Suppressor macrophage treated with lipopolysaccharide for 4 hours (primary cell): ENCODE results near the gene PRKN.
"Not testable (repeated sequence)": the region's sequence is repeated elsewhere in the genome, so short reads cannot be mapped to it uniquely, and the experiment has no call there.

ENCODE experiments used
- DNase-seq: peaks from one replicate; pipeline ENCODE4 v3.0.0-alpha.2; 2020

Gene PRKN

DNA sequence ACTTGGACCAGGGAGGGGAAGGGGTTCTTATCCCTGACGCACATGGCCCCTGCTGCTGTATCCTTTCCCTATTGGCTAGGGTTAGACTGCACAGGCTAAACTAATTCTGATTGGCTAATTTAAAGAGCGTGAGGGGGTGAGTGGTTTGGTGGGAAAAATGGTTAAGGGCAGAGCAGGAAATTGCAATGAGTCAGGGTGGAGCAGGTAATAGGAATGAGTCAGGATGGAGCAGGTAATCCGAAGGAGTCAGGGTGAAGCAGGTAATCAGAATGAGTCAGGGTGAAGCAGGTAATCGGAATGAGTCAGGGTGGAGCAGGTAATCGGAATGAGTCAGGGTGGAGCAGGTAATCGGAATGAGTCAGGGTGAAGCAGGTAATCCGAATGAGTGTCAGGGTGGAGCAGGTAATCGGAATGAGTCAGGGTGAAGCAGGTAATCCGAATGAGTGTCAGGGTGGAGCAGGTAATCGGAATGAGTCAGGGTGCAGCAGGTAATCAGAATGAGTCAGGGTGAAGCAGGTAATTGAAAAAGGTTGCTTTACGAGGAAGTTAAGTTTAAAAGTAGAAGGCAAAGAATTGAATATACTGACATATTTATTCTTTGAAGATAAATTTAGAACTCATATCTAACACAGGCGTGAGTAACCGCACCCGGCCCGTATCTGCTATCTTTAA lies 1412.2 kb downstream of the PRKN start:
- not testable (repeated sequence) for DNase-seq

DNA sequence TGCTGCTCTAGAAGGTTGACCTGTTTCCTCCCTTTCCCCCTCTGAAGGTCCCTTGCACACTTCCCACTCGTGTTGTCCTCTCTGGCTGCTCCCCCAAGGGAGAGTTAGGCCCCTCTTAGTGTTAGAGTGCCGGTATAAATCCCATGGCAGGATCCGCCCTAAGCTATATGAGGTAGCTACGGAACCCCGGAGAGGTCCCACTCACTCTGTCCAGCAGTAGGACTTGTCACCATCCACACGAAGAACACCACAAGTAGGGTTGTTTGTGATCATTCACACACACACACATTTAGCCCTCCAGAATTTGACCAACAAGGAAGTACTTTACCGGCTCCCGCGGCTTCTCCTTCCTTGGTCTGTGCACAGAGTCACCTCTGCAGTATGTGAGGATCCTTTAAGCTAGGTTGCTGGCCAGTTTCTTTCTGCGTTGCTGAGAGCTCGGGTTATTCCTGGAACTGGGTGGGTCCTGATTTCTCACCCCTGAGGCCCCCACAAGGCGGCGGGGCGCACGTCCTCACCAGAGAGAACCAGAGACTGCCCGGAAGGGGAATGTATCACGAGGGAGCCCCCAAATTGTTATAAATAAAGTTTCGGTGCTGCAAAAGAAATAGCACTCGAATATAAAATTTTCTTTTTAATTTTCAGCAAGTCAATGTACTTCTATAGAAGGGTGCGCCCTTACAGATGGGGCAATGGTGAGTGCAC lies 1412.9 kb downstream of the PRKN start:
- DNase-seq = not testable (repeated sequence)

DNA sequence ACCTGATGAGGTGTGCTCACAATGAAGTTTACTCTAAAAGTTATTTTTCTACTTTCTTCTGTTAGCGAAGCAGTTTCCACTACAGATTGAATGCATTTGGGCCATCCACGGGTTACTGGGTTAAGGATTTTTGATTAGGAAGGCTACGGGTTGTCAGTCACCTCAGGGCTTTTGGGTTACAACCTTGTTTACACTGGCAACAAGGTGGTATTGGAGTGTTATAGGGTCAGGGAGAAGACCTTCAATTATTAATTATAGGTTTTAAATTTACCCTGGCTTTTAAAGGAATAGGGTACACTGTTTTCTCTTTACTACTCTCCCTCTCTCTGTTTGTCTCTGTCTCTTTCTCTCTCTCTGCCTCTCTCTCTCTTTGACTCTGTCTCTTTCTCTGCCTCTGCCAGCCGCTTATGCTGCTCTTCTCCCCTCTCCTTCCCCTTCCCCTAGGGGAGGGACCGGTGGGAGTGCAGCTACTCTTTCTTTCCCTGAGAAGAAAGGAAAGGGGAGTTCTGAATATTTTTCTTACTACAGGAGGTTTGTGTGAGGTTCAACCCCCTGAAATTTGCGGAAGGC lies 1413.5 kb downstream of the PRKN start:
- no peak for DNase-seq

DNA sequence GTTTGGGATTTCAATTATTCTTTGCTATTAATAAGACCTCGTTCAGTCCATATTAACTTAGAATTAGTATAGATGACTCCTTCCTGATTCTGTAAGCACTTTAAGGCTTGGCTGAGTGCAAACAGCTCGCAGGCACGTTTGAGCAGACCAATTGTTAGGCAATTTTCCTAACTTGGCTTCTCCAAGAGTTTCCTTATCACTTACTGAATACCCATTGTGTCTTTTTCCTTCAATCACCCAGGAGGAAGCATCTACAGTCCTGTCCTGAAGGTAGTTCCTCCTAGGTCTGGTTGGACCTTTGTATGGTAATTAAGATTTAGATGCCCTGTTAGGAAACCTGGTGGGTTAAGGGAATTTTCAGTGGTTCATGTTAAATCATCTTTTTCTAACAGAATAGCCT lies 1414.1 kb downstream of the PRKN start:
- not testable (repeated sequence) for DNase-seq

DNA sequence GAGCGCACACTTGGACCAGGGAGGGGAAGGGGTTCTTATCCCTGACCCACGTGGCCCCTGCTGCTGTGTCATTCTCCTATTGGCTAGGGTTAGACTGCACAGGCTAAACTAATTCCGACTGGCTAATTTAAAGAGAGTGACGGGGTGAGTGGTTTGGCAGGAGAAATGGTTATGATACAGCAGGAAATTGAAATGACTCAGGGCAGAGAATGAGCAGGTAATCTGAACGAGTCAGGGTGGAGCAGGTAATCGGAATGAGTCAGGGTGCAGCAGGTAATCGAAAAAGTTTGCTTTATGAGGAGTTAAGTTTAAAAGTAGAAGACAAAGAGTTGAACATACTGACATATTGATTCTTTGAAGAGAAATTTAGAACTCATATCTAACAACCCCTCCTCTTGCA lies 1417.8 kb downstream of the PRKN start:
- DNase-seq = not testable (repeated sequence)

DNA sequence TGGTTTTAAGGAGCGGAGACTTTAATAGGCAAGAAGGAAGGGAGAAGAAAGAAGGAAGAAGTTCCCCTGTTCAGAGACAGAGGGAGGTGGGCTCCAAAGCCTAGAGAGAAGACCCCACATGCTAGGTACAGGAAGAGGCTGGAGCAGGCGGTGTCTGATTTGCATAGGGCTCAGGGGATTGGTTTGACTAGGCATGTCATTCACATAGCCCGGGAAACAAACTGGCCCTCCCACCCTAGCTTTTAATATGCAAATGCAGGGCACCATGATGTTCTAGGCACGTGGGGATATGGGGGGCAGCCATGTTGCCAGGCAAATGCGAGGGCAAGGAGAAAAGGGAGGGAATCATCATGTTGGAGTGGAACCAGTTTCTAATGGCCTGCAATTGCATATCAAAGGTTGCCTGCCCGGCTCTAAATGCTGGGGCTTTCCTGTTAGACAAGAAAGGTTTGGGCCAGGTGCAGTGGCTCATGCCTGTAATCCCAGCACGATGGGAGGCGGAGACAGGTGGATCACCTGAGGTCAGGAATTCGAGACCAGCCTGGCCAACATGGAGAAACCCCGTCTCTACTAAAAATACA lies 1419.4 kb downstream of the PRKN start:
- no peak for DNase-seq

DNA sequence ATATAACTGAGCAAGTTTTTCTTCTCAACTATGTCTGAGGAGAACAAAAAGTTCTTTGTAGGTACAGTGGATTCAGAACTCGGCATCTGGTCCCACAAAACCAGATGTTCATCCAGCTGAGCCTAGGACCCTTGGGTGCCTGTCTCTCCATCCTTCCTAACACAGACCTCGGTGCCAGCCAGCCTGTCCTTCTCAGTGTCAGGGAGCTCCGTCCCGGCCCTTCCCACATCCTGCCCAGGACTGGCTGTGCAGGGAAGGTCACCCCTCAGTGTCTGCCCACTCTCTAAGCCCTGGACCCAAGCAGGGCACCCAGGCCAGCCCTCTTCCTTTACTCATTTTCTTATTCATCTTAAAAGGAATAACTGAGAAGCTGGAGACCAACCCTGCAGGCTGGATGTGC lies 1421.7 kb downstream of the PRKN start:
- no peak for DNase-seq

DNA sequence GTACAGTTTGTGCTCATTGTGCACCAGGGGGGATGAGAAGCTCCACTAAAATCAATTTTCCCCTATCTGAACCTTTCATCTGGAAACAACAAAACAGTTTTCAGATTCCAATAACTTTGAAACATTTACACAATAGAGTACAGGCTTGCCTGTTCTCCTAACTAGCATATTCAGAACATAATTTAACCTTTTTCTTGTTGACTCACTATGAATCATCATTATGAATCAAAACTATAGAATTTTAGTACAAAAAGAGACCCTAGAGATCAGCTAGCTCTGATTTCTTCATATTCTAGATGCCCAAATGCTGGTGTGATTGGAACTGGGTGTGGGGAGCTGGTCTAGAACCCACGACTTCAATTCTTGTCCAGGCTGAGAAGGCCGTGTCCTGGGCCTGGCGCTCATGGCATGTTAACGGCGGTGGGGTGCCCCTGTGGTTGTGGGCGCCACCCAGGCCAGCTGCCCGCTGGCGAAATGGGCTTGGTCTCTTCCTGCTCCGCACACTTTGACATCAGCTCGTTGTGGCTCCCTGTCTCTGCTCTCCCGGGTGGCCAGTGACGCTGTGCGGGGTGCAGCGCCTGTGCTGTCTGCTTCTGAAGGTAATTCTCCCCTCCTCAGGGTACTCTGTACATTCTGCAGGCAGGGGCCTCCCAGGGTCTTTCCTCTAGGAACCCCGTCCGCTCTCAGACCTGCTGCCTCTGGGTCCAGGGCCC lies 1423.8 kb downstream of the PRKN start:
- DNase-seq = no peak

DNA sequence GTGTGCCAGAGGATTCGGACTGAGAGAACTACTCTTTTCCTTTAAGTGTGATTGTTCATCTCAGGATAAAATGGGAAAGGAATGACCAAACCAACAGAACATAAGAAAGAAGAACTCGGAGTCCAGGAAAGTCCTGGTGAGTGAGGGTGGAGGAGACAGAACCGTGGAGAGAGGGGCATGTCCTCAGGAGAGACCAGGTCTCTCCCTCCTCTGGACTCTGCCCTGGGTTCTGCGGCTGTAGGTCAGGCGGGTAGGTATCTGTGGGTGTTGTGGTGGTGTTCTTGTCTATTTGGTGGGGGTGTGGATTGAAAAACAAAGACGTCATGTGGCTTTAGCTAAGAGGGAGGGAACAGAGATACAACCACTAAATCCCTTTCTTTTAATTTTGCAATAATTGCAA lies 1424.6 kb downstream of the PRKN start:
- DNase-seq = no peak

DNA sequence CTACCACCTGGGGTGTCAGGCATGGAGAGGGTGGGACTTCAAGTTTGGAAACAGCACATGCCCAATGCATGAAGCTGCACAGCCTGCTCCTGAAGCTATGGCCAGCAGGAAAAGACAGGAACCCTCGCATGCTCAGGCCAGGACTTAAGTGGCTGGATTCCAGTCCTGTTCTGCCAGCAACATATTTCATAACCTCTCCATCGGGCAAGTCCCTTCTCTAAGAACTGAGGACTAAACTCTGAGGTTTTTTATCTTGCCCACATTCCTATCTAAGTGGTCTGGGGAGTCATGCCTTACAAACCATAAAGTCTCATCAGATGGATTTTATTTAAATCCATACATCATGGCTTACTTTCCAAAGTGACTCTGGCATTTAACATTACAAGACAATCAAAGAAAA lies 1426.2 kb downstream of the PRKN start:
- no peak for DNase-seq

DNA sequence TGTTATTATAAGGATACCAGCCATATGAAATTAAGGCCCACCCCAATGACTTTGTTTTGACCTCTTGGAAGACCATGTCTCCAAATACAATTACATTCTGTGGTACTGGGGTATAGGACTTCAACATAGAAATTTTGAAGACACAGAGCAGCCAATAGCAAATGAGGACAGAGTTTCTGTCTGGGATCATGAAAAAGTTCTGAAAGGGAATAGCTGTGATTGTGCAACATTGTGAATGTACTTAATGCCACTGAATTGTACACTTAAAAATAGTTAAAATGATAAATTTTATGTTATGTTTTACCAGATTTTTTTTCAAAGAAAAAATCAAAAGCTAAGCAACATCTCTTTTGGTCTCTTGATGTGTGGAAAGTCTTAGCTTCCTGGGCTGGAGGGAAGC lies 1426.7 kb downstream of the PRKN start:
- DNase-seq = no peak

DNA sequence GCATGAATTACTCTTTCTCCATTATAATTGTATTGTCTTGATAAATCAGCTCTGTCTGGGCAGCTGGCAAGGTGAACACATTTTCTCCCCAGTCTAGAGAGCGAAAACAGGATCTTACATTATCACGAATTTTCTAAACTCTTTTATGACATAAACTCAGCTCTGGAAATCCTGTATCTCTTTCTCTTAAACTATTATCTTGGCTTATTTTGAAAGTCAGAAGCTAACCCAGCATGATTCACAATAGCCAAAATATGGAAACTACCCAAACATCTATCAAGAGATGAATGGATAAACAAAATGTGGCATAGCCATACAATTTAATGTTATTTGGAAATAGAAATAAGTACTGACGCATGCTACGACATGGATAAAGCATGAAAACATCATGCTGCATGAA lies 1427.8 kb downstream of the PRKN start:
- no peak for DNase-seq
